Trophoblast cell (in vitro differentiated cells and primary cell): ENCODE data around the gene AUTS2.

Source experiments
- DNase-seq, 2 donors: peaks; one replicate each; pipeline ENCODE4 v3.0.0-alpha.2; 2016
- H2AFZ ChIP-seq: 2 replicates; pipeline ENCODE4 v1.6.1; 2013; ENCODE audit warnings: low read length, moderate library complexity, mild to moderate bottlenecking; ENCODE audit not compliant: insufficient read depth, poor library complexity
- H2AK5ac ChIP-seq: 2 replicates; pipeline ENCODE4 v1.6.1; 2013; ENCODE audit warnings: mild to moderate bottlenecking, low read length
- H2BK120ac ChIP-seq: 2 replicates; pipeline ENCODE4 v1.6.1; 2013; ENCODE audit warnings: low read length, mild to moderate bottlenecking, moderate library complexity; ENCODE audit not compliant: insufficient read depth, poor library complexity
- H2BK12ac ChIP-seq: 2 replicates; pipeline ENCODE4 v1.6.1; 2013; ENCODE audit warnings: mild to moderate bottlenecking, low read length, moderate library complexity
- H2BK5ac ChIP-seq: 2 replicates; pipeline ENCODE4 v1.6.1; 2013; ENCODE audit warnings: low read length, low read depth, moderate library complexity, mild to moderate bottlenecking; ENCODE audit not compliant: poor library complexity
- H3K14ac ChIP-seq: 2 replicates; pipeline ENCODE4 v1.6.1; 2013; ENCODE audit warnings: mild to moderate bottlenecking, low read length
- H3K18ac ChIP-seq: 2 replicates; pipeline ENCODE4 v1.6.1; 2013; ENCODE audit warnings: mild to moderate bottlenecking, low read length
- H3K23ac ChIP-seq: 2 replicates; pipeline ENCODE4 v1.6.1; 2013; ENCODE audit warnings: low read length
- H3K27ac ChIP-seq: 2 replicates; pipeline ENCODE4 v1.5.1; 2013; ENCODE audit warnings: low read depth, mild to moderate bottlenecking, inconsistent platforms, low read length, moderate library complexity
- H3K27me3 ChIP-seq: 2 replicates; pipeline ENCODE4 v1.6.1; 2013; ENCODE audit warnings: inconsistent platforms, mild to moderate bottlenecking, low read length, moderate library complexity; ENCODE audit not compliant: insufficient read depth
- H3K36me3 ChIP-seq, 2 experiments: 1 replicate in 1 of 2; 2 replicates in 1 of 2; pipeline ENCODE4 v1.6.1; 2013; ENCODE audit warnings: low read length in 2 of 2, mild to moderate bottlenecking in 2 of 2, moderate library complexity in 1 of 2; ENCODE audit not compliant: insufficient read depth in 2 of 2, control insufficient read depth in 1 of 2
- H3K4ac ChIP-seq: 2 replicates; pipeline ENCODE4 v1.6.1; 2013; ENCODE audit warnings: low read depth, mild to moderate bottlenecking, low read length, moderate library complexity
- H3K4me1 ChIP-seq, 2 experiments: 1 replicate in 1 of 2; 2 replicates in 1 of 2; pipeline ENCODE4 v1.6.1; 2013; ENCODE audit warnings: low read length in 2 of 2, mild to moderate bottlenecking in 2 of 2, moderate library complexity in 1 of 2; ENCODE audit not compliant: insufficient read depth in 2 of 2, control insufficient read depth in 1 of 2
- H3K4me2 ChIP-seq: 2 replicates; pipeline ENCODE4 v1.6.1; 2013; ENCODE audit warnings: inconsistent platforms, mild to moderate bottlenecking, low read length, moderate library complexity
- H3K4me3 ChIP-seq: 2 replicates; pipeline ENCODE4 v1.5.1; 2013; ENCODE audit warnings: mild to moderate bottlenecking, low read depth, low read length, inconsistent platforms
- H3K79me1 ChIP-seq: one replicate; pipeline ENCODE4 v1.6.1; 2013; ENCODE audit warnings: low read length
- H3K79me2 ChIP-seq: 2 replicates; pipeline ENCODE4 v1.6.1; 2013; ENCODE audit warnings: low read length, mild to moderate bottlenecking; ENCODE audit not compliant: control insufficient read depth, insufficient read depth, poor library complexity
- H3K9ac ChIP-seq: 2 replicates; pipeline ENCODE4 v1.6.1; 2013; ENCODE audit warnings: mild to moderate bottlenecking, low read length
- H3K9me3 ChIP-seq: 2 replicates; pipeline ENCODE4 v1.6.1; 2013; ENCODE audit warnings: low read depth, mild to moderate bottlenecking, control low read depth, inconsistent platforms, low read length; ENCODE audit not compliant: insufficient read depth
- H4K12ac ChIP-seq: 2 replicates; pipeline ENCODE4 v1.6.1; 2013; ENCODE audit warnings: low read depth, mild to moderate bottlenecking, low read length, moderate library complexity
- H4K8ac ChIP-seq: 2 replicates; pipeline ENCODE4 v1.6.1; 2013; ENCODE audit warnings: low read depth, mild to moderate bottlenecking, low read length, moderate library complexity
- H4K91ac ChIP-seq: one replicate; pipeline ENCODE4 v1.6.1; 2013; ENCODE audit warnings: low read depth, mild to moderate bottlenecking, low read length, moderate library complexity
- WGBS: extraction: QIAGEN DNeasy Blood & Tissue Kit; methylation state at CpG from one replicate; pipeline ENCODE4 v1.1.7; 2013; ENCODE audit warnings: missing lambda C conversion rate; ENCODE audit not compliant: insufficient read length, insufficient coverage; ENCODE audit errors: extremely low coverage; 5-methylcytosine and 5-hydroxymethylcytosine counted together

AUTS2 gene

DNA sequence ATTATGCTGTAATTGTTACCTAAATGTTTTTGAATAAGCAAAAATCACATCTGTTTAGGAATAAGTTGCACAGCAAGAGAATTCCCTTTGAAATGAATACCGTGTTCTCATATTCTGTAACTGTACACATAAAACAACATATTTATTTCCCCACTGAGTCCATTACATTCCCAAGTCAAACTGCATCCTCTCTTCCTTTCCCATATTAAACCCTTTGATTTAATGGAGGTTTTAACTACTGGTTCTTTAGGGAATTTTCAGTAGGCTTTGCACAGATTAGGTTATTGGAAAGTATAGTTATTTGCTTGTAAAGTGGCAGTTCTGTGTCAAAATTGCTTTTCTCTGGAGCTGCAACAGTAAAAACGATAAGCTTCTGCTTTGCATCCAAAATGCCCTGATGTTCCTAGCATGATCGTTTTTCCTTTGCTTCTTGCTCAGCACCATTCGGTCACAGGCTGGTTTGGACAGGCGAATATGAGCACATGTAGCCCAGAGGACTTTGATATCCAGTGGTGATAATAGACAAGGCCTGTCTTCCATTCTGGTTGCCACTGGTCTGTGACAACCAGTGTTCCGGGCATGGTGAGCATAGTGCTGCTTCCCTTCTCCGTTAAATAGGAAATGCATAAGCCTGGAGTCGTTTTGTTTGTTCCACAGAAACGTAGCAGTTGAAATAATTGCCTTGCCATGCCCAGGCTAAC, 696.1 kb downstream of the AUTS2 start:
- H3K23ac ChIP-seq: no peak overlapping the region
- H4K12ac ChIP-seq: no peak overlapping the region
- DNase-seq: no peak
- H3K4ac ChIP-seq: no peak overlapping the region
- H3K79me2 ChIP-seq: no peaks in the 10 kb centered on the region
- no peak overlapping the region for H3K4me3 ChIP-seq
- H4K91ac ChIP-seq: no peak overlapping the region
- no peaks in the 10 kb centered on the region for H3K79me1 ChIP-seq
- no peak overlapping the region for H3K14ac ChIP-seq
- no peaks in the 10 kb centered on the region for H3K36me3 ChIP-seq
- no peaks in the 10 kb centered on the region for H3K27me3 ChIP-seq
- no peak overlapping the region for H2BK5ac ChIP-seq
- H2BK120ac ChIP-seq: no peak overlapping the region
- no peak overlapping the region for H2BK12ac ChIP-seq
- H2AFZ ChIP-seq: no peak overlapping the region
- no CpG with 5 or more reads among the region's 9 CpGs for WGBS
- H3K27ac ChIP-seq: no peak overlapping the region
- H3K9me3 ChIP-seq: no peaks in the 10 kb centered on the region
- H3K4me1 ChIP-seq: peaks cover 3 to 4% of the 10 kb centered on the region in 2 experiments
- no peak overlapping the region for H4K8ac ChIP-seq
- H3K18ac ChIP-seq: no peak overlapping the region
- no peak overlapping the region for H3K4me2 ChIP-seq
- H2AK5ac ChIP-seq: no peak overlapping the region
- no peak overlapping the region for H3K9ac ChIP-seq

GRCh38 chr7:70298780-70299471, 700.7 kb downstream of the AUTS2 start:
- no peak overlapping the region for H4K12ac ChIP-seq
- H3K27ac ChIP-seq: no peak overlapping the region
- H2AK5ac ChIP-seq: no peak overlapping the region
- H3K14ac ChIP-seq: no peak overlapping the region
- no peak overlapping the region for H3K4me3 ChIP-seq
- WGBS: no CpG with 5 or more reads among the region's 6 CpGs
- peaks cover 5 to 6% of the 10 kb centered on the region in 2 experiments for H3K4me1 ChIP-seq
- H3K79me1 ChIP-seq: no peaks in the 10 kb centered on the region
- H2BK120ac ChIP-seq: no peak overlapping the region
- no peaks in the 10 kb centered on the region for H3K9me3 ChIP-seq
- no peak overlapping the region for H4K8ac ChIP-seq
- no peak overlapping the region for H3K9ac ChIP-seq
- no peak overlapping the region for H3K18ac ChIP-seq
- H3K4me2 ChIP-seq: no peak overlapping the region
- H2BK5ac ChIP-seq: no peak overlapping the region
- no peak overlapping the region for H2AFZ ChIP-seq
- H3K79me2 ChIP-seq: no peaks in the 10 kb centered on the region
- H4K91ac ChIP-seq: no peak overlapping the region
- no peaks in the 10 kb centered on the region for H3K27me3 ChIP-seq
- no peaks in the 10 kb centered on the region for H3K36me3 ChIP-seq
- DNase-seq: no peak
- H3K23ac ChIP-seq: no peak overlapping the region
- H2BK12ac ChIP-seq: no peak overlapping the region
- no peak overlapping the region for H3K4ac ChIP-seq

DNA sequence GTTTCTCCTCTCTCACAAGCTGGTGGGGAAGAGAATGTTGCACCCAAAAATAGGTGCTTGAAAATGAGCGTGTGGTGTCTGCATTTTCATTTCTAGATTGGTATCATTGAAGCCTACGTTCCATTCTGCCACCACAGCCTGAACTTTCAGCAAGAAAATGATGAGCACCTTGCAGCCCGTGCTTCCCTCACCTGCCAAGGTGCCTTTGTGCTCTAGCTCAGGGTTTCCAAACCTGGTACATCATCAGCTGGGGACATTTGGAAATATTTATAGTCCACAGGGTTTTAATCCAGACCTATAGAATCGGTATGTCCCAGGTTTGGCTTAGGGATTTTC, 701.2 kb downstream of the AUTS2 start:
- H2BK120ac ChIP-seq: no peak overlapping the region

GRCh38 chr7:70301673-70302185, 703.5 kb downstream of the AUTS2 start:
- Histone ChIP-seq H3K23ac (no peak overlapping the region), H2BK12ac (no peak overlapping the region), H3K4ac (no peak overlapping the region), H3K27ac (no peak overlapping the region), H3K27me3 (no peaks in the 10 kb centered on the region), H2AK5ac (no peak overlapping the region), H3K4me2 (no peak overlapping the region), H4K12ac (no peak overlapping the region), H4K8ac (no peak overlapping the region), H2AFZ (no peak overlapping the region), H3K9me3 (no peaks in the 10 kb centered on the region), H2BK120ac (no peak overlapping the region), H3K79me2 (no peaks in the 10 kb centered on the region), H3K79me1 (no peaks in the 10 kb centered on the region), H4K91ac (no peak overlapping the region), H3K9ac (no peak overlapping the region), H3K4me1 (peaks cover 5 to 6% of the 10 kb centered on the region in 2 experiments), H3K18ac (no peak overlapping the region), H3K14ac (no peak overlapping the region), H3K36me3 (no peaks in the 10 kb centered on the region), H2BK5ac (no peak overlapping the region), H3K4me3 (no peak overlapping the region)
- WGBS: no CpG with 5 or more reads among the region's 6 CpGs
- no peak for DNase-seq

More for the DNA sequence above, 701.2 kb downstream of the AUTS2 start:
- Histone ChIP-seq H3K18ac (no peak overlapping the region), H2BK12ac (no peak overlapping the region), H3K9ac (no peak overlapping the region), H3K9me3 (no peaks in the 10 kb centered on the region), H3K4me3 (no peak overlapping the region), H3K4me1 (peaks cover 5 to 6% of the 10 kb centered on the region in 2 experiments), H3K14ac (no peak overlapping the region), H2AFZ (no peak overlapping the region), H2BK5ac (no peak overlapping the region), H3K23ac (no peak overlapping the region), H3K79me1 (no peaks in the 10 kb centered on the region), H4K91ac (no peak overlapping the region), H4K12ac (no peak overlapping the region), H3K27ac (no peak overlapping the region), H3K4me2 (no peak overlapping the region), H2AK5ac (no peak overlapping the region), H4K8ac (no peak overlapping the region), H3K36me3 (no peaks in the 10 kb centered on the region), H3K79me2 (no peaks in the 10 kb centered on the region), H3K4ac (no peak overlapping the region), H3K27me3 (no peaks in the 10 kb centered on the region)
- DNase-seq: no peak
- no CpG with 5 or more reads among the region's 4 CpGs for WGBS
